ENCODE results near the gene CNGB1. TPM values are rescaled to one million over a fixed set of nuclear protein-coding genes. Genes with fewer than 3 reads are reported as not detected.

The CNGB1 gene
- total and polyA plus RNA-seq, 9 donors: 0.11 TPM; not detected in 8

- TF ChIP-seq POLR2A (IDR thresholded peaks at IDR 0.05) (no peak), EP300 (IDR thresholded peaks at IDR 0.05) (no peak)
- TF ChIP-seq, protein P1, sequence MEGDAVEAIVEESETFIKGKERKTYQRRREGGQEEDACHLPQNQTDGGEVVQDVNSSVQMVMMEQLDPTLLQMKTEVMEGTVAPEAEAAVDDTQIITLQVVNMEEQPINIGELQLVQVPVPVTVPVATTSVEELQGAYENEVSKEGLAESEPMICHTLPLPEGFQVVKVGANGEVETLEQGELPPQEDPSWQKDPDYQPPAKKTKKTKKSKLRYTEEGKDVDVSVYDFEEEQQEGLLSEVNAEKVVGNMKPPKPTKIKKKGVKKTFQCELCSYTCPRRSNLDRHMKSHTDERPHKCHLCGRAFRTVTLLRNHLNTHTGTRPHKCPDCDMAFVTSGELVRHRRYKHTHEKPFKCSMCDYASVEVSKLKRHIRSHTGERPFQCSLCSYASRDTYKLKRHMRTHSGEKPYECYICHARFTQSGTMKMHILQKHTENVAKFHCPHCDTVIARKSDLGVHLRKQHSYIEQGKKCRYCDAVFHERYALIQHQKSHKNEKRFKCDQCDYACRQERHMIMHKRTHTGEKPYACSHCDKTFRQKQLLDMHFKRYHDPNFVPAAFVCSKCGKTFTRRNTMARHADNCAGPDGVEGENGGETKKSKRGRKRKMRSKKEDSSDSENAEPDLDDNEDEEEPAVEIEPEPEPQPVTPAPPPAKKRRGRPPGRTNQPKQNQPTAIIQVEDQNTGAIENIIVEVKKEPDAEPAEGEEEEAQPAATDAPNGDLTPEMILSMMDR (IDR thresholded peaks at IDR 0.05): no peak
- H3K36me3 ChIP-seq: no peaks in the 10 kb centered on the region
- no peak for DNase-seq
- no peak overlapping the region for H3K4me3 ChIP-seq
- H3K9me3 ChIP-seq: no peaks in the 10 kb centered on the region
- no peaks in the 10 kb centered on the region for H3K27me3 ChIP-seq
- H3K4me1 ChIP-seq (ENCODE audit: insufficient read depth): no peaks in the 10 kb centered on the region
- H3K27ac ChIP-seq: no peak overlapping the region
- intact Hi-C loops (cut with DNase I): no loop called here
- 12 to 23% (median 12%) methylated on average over 50 to 51 of the region's 51 CpGs for WGBS, 3 donors
Measured at GRCh38 chr16:57883953-57884654, 86.8 kb downstream of the CNGB1 start.

DNA sequence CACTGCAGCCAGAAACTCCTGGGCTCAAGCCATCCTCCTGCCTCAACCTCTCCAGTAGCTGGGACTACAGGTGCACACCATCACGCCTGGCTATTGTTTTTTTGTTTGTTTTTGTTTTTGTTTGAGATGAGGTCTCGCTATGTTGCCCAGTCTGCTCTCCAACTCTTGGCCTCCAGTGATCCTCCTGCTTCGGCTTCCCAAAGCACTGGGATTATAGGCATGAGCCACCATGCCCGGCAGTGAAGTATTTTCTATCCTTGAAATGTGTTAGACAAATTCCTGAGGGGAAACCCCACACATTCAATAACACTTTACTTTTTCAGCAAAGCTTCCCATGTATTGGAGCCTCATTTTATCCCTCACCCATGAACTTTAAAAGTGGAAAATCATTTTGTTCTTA is 87.4 kb downstream of the CNGB1 start:
- Histone ChIP-seq H3K4me3 (no peak overlapping the region), H3K4me1 (ENCODE audit: insufficient read depth) (no peaks in the 10 kb centered on the region), H3K36me3 (no peaks in the 10 kb centered on the region), H3K27ac (no peak overlapping the region), H3K9me3 (no peaks in the 10 kb centered on the region), H3K27me3 (no peaks in the 10 kb centered on the region)
- WGBS, 3 donors: 45 to 59% (median 51%) methylated on average over 4 of the region's 4 CpGs
- intact Hi-C loops (cut with DNase I): no loop called here
- TF ChIP-seq, protein P1 (IDR thresholded peaks at IDR 0.05): no peak
- TF ChIP-seq POLR2A (IDR thresholded peaks at IDR 0.05) (no peak), EP300 (IDR thresholded peaks at IDR 0.05) (no peak)
- no peak for DNase-seq

DNA sequence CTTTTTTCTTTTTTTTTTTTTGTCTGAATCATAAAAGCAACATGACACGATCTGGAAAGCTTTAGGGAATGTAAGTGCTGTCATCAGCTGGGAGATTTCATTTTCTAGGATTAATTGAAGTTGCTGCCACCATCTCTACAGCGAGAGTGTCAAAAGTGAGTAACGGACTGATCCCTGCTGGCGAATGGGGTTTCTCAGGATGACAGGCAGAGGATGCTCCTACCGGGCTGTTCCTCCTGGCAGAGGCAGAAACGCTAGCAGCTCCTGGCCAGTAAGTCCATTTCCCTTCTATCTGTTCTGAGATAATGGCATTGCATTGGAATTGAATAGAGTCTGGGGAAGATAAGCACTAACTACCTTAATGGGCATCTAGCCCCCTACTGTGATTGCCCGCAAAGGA is 88.1 kb downstream of the CNGB1 start:
- Histone ChIP-seq H3K27ac (no peak overlapping the region), H3K4me1 (ENCODE audit: insufficient read depth) (no peaks in the 10 kb centered on the region), H3K4me3 (no peak overlapping the region), H3K9me3 (no peaks in the 10 kb centered on the region), H3K36me3 (no peaks in the 10 kb centered on the region), H3K27me3 (no peaks in the 10 kb centered on the region)
- intact Hi-C loops (cut with DNase I): no loop called here
- WGBS, 3 donors: 30 to 47% (median 39%) methylated on average over 7 of the region's 7 CpGs
- no peak for TF ChIP-seq POLR2A (IDR thresholded peaks at IDR 0.05)
- no peak for TF ChIP-seq EP300 (IDR thresholded peaks at IDR 0.05)
- TF ChIP-seq, protein P1 (IDR thresholded peaks at IDR 0.05): no peak
- no peak for DNase-seq

DNA sequence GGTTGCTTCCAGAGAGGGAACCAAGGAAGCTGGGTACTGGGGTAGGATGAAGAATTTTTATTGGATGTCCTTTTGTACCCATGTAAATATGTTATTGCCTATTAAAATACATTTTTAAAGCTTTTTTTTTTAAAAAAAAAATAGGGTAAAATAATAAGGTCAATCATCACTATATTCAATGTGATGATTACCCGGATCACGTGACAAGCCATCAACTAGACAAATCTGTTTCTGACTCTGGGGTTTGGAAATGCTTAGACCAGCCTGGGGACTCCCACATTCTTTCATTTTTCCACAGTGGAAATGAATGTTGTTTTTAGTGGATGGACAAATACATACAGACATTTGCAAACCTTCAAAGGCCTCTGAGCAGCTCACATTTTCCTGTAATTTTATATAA is 88.7 kb downstream of the CNGB1 start:
- Histone ChIP-seq H3K36me3 (no peaks in the 10 kb centered on the region), H3K27ac (no peak overlapping the region), H3K9me3 (no peaks in the 10 kb centered on the region), H3K4me3 (no peak overlapping the region), H3K4me1 (ENCODE audit: insufficient read depth) (no peaks in the 10 kb centered on the region), H3K27me3 (no peaks in the 10 kb centered on the region)
- TF ChIP-seq, protein P1 (IDR thresholded peaks at IDR 0.05): no peak
- no peak for TF ChIP-seq POLR2A (IDR thresholded peaks at IDR 0.05)
- TF ChIP-seq EP300 (IDR thresholded peaks at IDR 0.05): no peak
- intact Hi-C loops (cut with DNase I): no loop called here
- DNase-seq: no peak
- WGBS, 3 donors: 69 to 80% (median 70%) methylated on average over 2 of the region's 2 CpGs

Measured in ovary (tissue), 9 donors.